Measurements from ENCODE around the gene ELMOD3.

DNA sequence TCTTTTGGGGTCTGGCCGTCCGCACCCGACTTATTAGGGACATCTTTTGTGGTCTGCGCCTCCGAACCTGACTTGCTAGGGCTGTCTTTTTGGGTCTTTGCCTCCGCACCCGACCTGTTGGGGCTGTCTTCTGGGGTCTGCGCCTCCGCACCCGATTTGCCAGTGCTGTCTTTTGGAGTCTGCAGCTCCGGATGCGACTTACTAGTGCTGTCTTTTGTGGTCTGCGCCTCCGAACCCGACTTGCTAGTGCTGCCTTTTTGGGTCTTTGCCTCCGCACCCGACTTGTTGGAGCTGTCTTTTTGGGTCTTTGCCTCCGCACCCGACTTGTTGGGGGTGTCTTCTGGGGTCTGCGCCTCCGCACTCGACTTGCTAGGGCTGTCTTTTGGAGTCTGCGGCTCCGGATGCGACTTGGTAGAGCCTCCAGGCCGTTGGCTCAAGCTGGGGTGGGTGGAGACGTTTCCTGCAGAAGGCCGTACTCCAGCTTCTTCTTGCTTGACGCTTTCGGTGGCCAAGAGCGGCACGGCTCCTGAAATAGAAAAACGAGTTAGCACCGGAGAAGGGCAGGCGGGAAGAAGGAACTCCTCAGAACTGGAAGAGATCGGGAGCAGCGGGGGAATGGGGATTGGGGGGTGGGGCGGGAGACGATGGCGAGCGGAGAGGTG lies 27.3 kb upstream of the ELMOD3 start:
- TF ChIP-seq RAD21 (IDR thresholded peaks at IDR 0.05) = no peak
- no peak for TF ChIP-seq TAF1 (conservative IDR thresholded peaks at IDR 0.05)
- no peak for TF ChIP-seq HNF4G (IDR thresholded peaks at IDR 0.05)
